Measurements from ENCODE around the gene SNAP47. TPM values are rescaled to one million over a fixed set of nuclear protein-coding genes. Genes with fewer than 3 reads are reported as not detected.

Gene SNAP47
- total and polyA plus RNA-seq, 2 experiments from 2014 or later = 42.6 to 49.6 TPM

GRCh38 chr1:227828786-227829185 lies 93.6 kb downstream of the SNAP47 start:
- no peak overlapping the region for H3K4me3 ChIP-seq

More at GRCh38 chr1:227828786-227829185, 93.6 kb downstream of the SNAP47 start:
- no peak for DNase-seq (ENCODE audit: low spot score)
- Histone ChIP-seq H3K27me3 (no peaks in the 10 kb centered on the region), H3K9me3 (ENCODE audit: low read depth) (no peaks in the 10 kb centered on the region), H3K4me2 (no peak overlapping the region), H4K20me1 (ENCODE audit: insufficient read depth, poor library complexity, severe bottlenecking) (no peaks in the 10 kb centered on the region), H3K4me1 (ENCODE audit: insufficient read depth) (no peaks in the 10 kb centered on the region), H3K79me2 (no peaks in the 10 kb centered on the region), H3K27ac (no peak overlapping the region), H3K36me3 (replicated peaks; ENCODE audit: insufficient read depth, low read depth) (no peaks in the 10 kb centered on the region), H3K9me2 (replicated peaks; ENCODE audit: insufficient read depth) (no peaks in the 10 kb centered on the region), H2AFZ (no peak overlapping the region)
- 91% methylated on average over 3 of the region's 3 CpGs for WGBS (ENCODE audit: low lambda C conversion rate, missing lambda C conversion rate)
- TF ChIP-seq CTCF (IDR thresholded peaks at IDR 0.05; ENCODE audit: poor library complexity) = no peak
- no peak for TF ChIP-seq EZH2phosphoT487 (IDR thresholded peaks at IDR 0.05; ENCODE audit: low read depth, severe bottlenecking, unreplicated experiment)
- TF ChIP-seq EZH2 (IDR thresholded peaks at IDR 0.05; ENCODE audit: borderline replicate concordance) = no peak

Other genes with a start within 250 kb of the SNAP47 start
- 11.5 and 14.2 TPM in 2 replicates for gene ZNF678, start 171.9 kb upstream of the SNAP47 start, total RNA-seq
- 1.7 and 2.3 TPM in 2 replicates for gene ZNF678, start 171.9 kb upstream of the SNAP47 start, polyA plus RNA-seq
- 21.3 and 22.2 TPM in 2 replicates for gene JMJD4, start 133 bp upstream of the SNAP47 start, total RNA-seq
- gene JMJD4, start 133 bp upstream of the SNAP47 start, polyA plus RNA-seq = 31.2 and 32.9 TPM in 2 replicates
- gene PRSS38, start 80.2 kb downstream of the SNAP47 start, total RNA-seq = not detected in 2 replicates
- gene PRSS38, start 80.2 kb downstream of the SNAP47 start, polyA plus RNA-seq = not detected in 2 replicates
- 1.2 and 2.8 TPM in 2 replicates for gene WNT9A, start 212.5 kb downstream of the SNAP47 start, total RNA-seq
- 0.40 and 1.5 TPM in 2 replicates for gene WNT9A, start 212.5 kb downstream of the SNAP47 start, polyA plus RNA-seq

Data from hepatocyte (in vitro differentiated cells).